H1 (cell line): Measurements from ENCODE around the gene LAD1. TPM values are rescaled to one million over a fixed set of nuclear protein-coding genes. Genes with fewer than 3 reads are reported as not detected.

Experiments used
- CTCF ChIA-PET: fragments of 300-600 bp; sonication (Branson Sonifier 250); formaldehyde crosslinking; loops from one replicate; lab custom pipeline; 2021; ENCODE audit not compliant: partially characterized antibody; lab: Charles Lee
- POLR2A ChIA-PET: fragments of 300-600 bp; sonication (Branson Sonifier 250); formaldehyde crosslinking; loops from one replicate; lab custom pipeline; 2021; ENCODE audit warnings: inconsistent platforms; ENCODE audit not compliant: partially characterized antibody; lab: Charles Lee
- DNase-seq, 2 experiments: peaks; one replicate each; pipeline versions ENCODE4 v3.0.0 to v3.0.0-alpha.2; 2010 to 2022; ENCODE audit warnings: low spot score in 2 of 2, low read depth in 1 of 2, mixed read lengths in 1 of 2
- FAIRE-seq: peaks from 2 replicates; lab custom pipeline; 2011; peaks lifted over from hg19 to GRCh38; lab: Jason Lieb, UNC
- H2AFZ ChIP-seq: 2 replicates; pipeline ENCODE4 v1.8.1; 2012; ENCODE audit warnings: low read length, inconsistent platforms
- H2AK5ac ChIP-seq: 2 replicates; pipeline ENCODE4 v1.6.1; 2013; ENCODE audit warnings: low read depth, low read length
- H2BK120ac ChIP-seq: replicated peaks from 2 replicates; pipeline ENCODE3; 2013; ENCODE audit warnings: low read depth, low read length, inconsistent platforms
- H2BK12ac ChIP-seq: 2 replicates; pipeline ENCODE4 v1.6.1; 2013; ENCODE audit warnings: low read depth, low read length
- H2BK15ac ChIP-seq: 2 replicates; pipeline ENCODE4 v1.6.1; 2013; ENCODE audit warnings: low read length
- H2BK20ac ChIP-seq: 2 replicates; pipeline ENCODE4 v1.6.1; 2013; ENCODE audit warnings: low read length
- H2BK5ac ChIP-seq: 2 replicates; pipeline ENCODE4 v1.6.1; 2013; ENCODE audit warnings: low read depth, low read length
- H3K14ac ChIP-seq: 2 replicates; pipeline ENCODE4 v1.6.1; 2013; ENCODE audit warnings: inconsistent platforms; ENCODE audit not compliant: insufficient read length
- H3K18ac ChIP-seq: 2 replicates; pipeline ENCODE4 v1.6.1; 2013; ENCODE audit warnings: low read length; ENCODE audit errors: extremely low read depth
- H3K23ac ChIP-seq: 2 replicates; pipeline ENCODE4 v1.6.1; 2013; ENCODE audit warnings: inconsistent platforms; ENCODE audit not compliant: insufficient read length
- H3K23me2 ChIP-seq: 2 replicates; pipeline ENCODE4 v1.6.1; 2013; ENCODE audit warnings: low read depth, low read length
- H3K27ac ChIP-seq: 2 replicates; pipeline ENCODE4 v1.6.1; 2011; ENCODE audit warnings: low read depth, low read length, inconsistent platforms
- H3K27me3 ChIP-seq, 4 experiments: replicated peaks in 1 of 4; 1 replicate in 1 of 4; 2 replicates in 3 of 4; pipeline versions ENCODE4 v1.6.1 to v1.8.1; 2011 to 2013; ENCODE audit warnings: low read length in 3 of 4, mild to moderate bottlenecking in 3 of 4, inconsistent platforms in 2 of 4, mixed read lengths in 2 of 4, moderate library complexity in 1 of 4; ENCODE audit not compliant: control insufficient read depth in 3 of 4, insufficient read depth in 3 of 4; ENCODE audit errors: extremely low read depth in 1 of 4
- H3K36me3 ChIP-seq, 4 experiments: 2 replicates each; pipeline versions ENCODE4 v1.6.1 to v1.8.1; 2011 to 2013; ENCODE audit warnings: mild to moderate bottlenecking in 4 of 4, low read length in 3 of 4, moderate library complexity in 2 of 4, control low read depth in 1 of 4, inconsistent platforms in 1 of 4; ENCODE audit not compliant: insufficient read depth in 4 of 4, control insufficient read depth in 2 of 4
- H3K4ac ChIP-seq: replicated peaks from 2 replicates; pipeline ENCODE3; 2013; ENCODE audit warnings: low read length, low read depth, mixed read lengths, inconsistent platforms; ENCODE audit not compliant: insufficient read length
- H3K4me1 ChIP-seq, 4 experiments: replicated peaks in 1 of 4; 1 replicate in 1 of 4; 2 replicates in 3 of 4; pipeline versions ENCODE4 v1.6.1 to v1.8.1; 2011 to 2013; ENCODE audit warnings: low read length in 3 of 4, inconsistent platforms in 2 of 4, mixed read lengths in 1 of 4; ENCODE audit not compliant: insufficient read depth in 4 of 4, control insufficient read depth in 3 of 4
- H3K4me2 ChIP-seq, 2 experiments: 2 replicates each; pipeline versions ENCODE4 v1.6.1 to v1.8.1; 2011 to 2013; ENCODE audit warnings: low read depth in 2 of 2, low read length in 2 of 2, control low read depth in 1 of 2, inconsistent platforms in 1 of 2, mild to moderate bottlenecking in 1 of 2; ENCODE audit not compliant: insufficient read depth in 1 of 2
- H3K4me3 ChIP-seq, 4 experiments: fragments of 200-600, 300-600 bp in 1 of 4; sonication (generic), shearing (Covaris generic), sonication (Bioruptor Twin) in 1 of 4; 2 replicates each; pipeline versions ENCODE4 v1.5.1 to v1.8.1; 2011 to 2016; ENCODE audit warnings: low read length in 4 of 4, low read depth in 3 of 4, control low read depth in 2 of 4, inconsistent platforms in 2 of 4, mild to moderate bottlenecking in 2 of 4, mixed read lengths in 1 of 4, moderate library complexity in 1 of 4; ENCODE audit not compliant: insufficient read depth in 2 of 4; ENCODE audit errors: extremely low read depth in 1 of 4
- H3K56ac ChIP-seq: replicated peaks from 2 replicates; pipeline ENCODE3; 2013; ENCODE audit warnings: low read depth, mild to moderate bottlenecking, mixed read lengths, low read length, inconsistent platforms; ENCODE audit not compliant: insufficient read length
- H3K79me1 ChIP-seq: 2 replicates; pipeline ENCODE4 v1.6.1; 2013; ENCODE audit warnings: low read depth, low read length, control low read depth
- H3K79me2 ChIP-seq, 2 experiments: 2 replicates each; pipeline versions ENCODE4 v1.6.1 to v1.8.1; 2012 to 2013; ENCODE audit warnings: low read length in 2 of 2, mild to moderate bottlenecking in 2 of 2, inconsistent platforms in 1 of 2; ENCODE audit not compliant: insufficient read depth in 2 of 2, control insufficient read depth in 1 of 2
- H3K9ac ChIP-seq, 4 experiments: replicated peaks in 1 of 4; 1 replicate in 1 of 4; 2 replicates in 3 of 4; pipeline versions ENCODE4 v1.6.1 to v1.8.1; 2011 to 2013; ENCODE audit warnings: low read depth in 3 of 4, low read length in 3 of 4, control low read depth in 2 of 4, mild to moderate bottlenecking in 2 of 4, moderate library complexity in 2 of 4, inconsistent platforms in 1 of 4; ENCODE audit errors: extremely low read depth in 1 of 4
- H3K9me3 ChIP-seq, 2 experiments: 2 replicates each; pipeline versions ENCODE4 v1.6.1 to v1.8.1; 2012 to 2013; ENCODE audit warnings: mild to moderate bottlenecking in 2 of 2, moderate library complexity in 2 of 2, control low read depth in 1 of 2, inconsistent platforms in 1 of 2, low read depth in 1 of 2, low read length in 1 of 2, mixed read lengths in 1 of 2; ENCODE audit not compliant: insufficient read depth in 2 of 2
- H4K20me1 ChIP-seq, 2 experiments: replicated peaks in 1 of 2; 2 replicates each; pipeline versions ENCODE3 to v1.8.1; 2011 to 2013; ENCODE audit warnings: inconsistent platforms in 2 of 2, low read length in 2 of 2, mild to moderate bottlenecking in 1 of 2; ENCODE audit not compliant: insufficient read depth in 2 of 2, control insufficient read depth in 1 of 2
- H4K5ac ChIP-seq: 2 replicates; pipeline ENCODE4 v1.6.1; 2013; ENCODE audit warnings: low read length, low read depth, mixed read lengths, inconsistent platforms; ENCODE audit not compliant: insufficient read length
- H4K8ac ChIP-seq: 2 replicates; pipeline ENCODE4 v1.8.0; 2013; ENCODE audit warnings: mild to moderate bottlenecking, moderate library complexity, low read length, inconsistent platforms; ENCODE audit not compliant: insufficient read depth; ENCODE audit errors: extremely low read depth
- H4K91ac ChIP-seq: replicated peaks from 2 replicates; pipeline ENCODE3; 2013; ENCODE audit warnings: low read length, mixed read lengths, inconsistent platforms; ENCODE audit not compliant: insufficient read length
- KDM4A ChIP-seq: IDR thresholded peaks from one replicate; pipeline ENCODE4 v1.7.1; 2012; ENCODE audit warnings: low read depth, mild to moderate bottlenecking, moderate library complexity, low read length, inconsistent platforms; ENCODE audit not compliant: severe bottlenecking
- NRF1 ChIP-seq: IDR thresholded peaks from 2 replicates; pipeline ENCODE4 v1.6.1; 2011; ENCODE audit warnings: mild to moderate bottlenecking, low read depth, low read length, improper control_type of control experiment
- WGBS, 2 experiments: shearing (Covaris generic) in 1 of 2; methylation state at CpG; one replicate each; pipeline versions ENCODE4 v1.1.6 to v1.1.7; 2013 to 2015; ENCODE audit warnings: low lambda C conversion rate in 2 of 2, mixed read lengths in 2 of 2, inconsistent platforms in 1 of 2, low coverage in 1 of 2, missing lambda C conversion rate in 1 of 2; ENCODE audit not compliant: insufficient replicate concordance in 2 of 2, insufficient coverage in 1 of 2, insufficient read length in 1 of 2; ENCODE audit errors: extremely low coverage in 1 of 2, missing lambda C conversion rate in 1 of 2; 5-methylcytosine and 5-hydroxymethylcytosine counted together
- polyA plus RNA-seq, 7 experiments: library from polyadenylated mRNA; depleted of rRNA in 3 of 7; stranded (reverse) in 5 of 7; unstranded in 2 of 7; fragments of >200 nt in 5 of 7; fragments of 200-250 nt in 2 of 7; gene quantifications; 1 replicate in 5 of 7; 2 replicates in 1 of 7; 4 replicates in 1 of 7; pipeline versions ENCODE4 v1.2.1 to v1.2.3, GENCODE V29; 2011 to 2013; ENCODE audit warnings: missing spikeins in 2 of 7, mixed read lengths in 2 of 7
- total RNA-seq: library from RNA; stranded (reverse); fragmentation: NEBNext Ultra II Directional; extraction: Animal tissue kit (Norgen Biotek cat#: 25700); gene quantifications from 2 replicates; pipeline ENCODE4 v1.2.1, GENCODE V29; 2021

LAD1 gene
- total and polyA plus RNA-seq, 2 of the 8 experiments (the other 6 are each of a cell fraction or from before 2014, with no cell fraction given): 9.3 to 32.8 TPM

DNA sequence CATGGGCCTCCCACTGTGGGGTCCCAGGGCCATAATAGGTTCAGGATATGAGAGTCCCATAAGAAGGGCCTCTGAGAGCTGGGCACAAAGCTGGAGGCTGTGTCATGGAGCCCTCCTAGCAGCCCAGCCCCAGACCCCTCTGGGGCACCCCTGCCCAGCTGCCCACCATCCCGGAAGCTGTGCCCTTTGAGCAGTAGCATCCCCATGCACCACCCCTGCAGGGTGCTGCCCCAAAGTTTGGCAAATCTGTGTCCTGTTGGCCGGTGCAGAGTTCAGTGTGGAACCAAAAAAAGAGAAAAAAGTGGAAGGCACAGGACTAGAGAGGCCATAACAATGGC lies 39.3 kb downstream of the LAD1 start:
- Histone ChIP-seq H4K91ac (no peak overlapping the region), H3K23ac (no peak overlapping the region), H2BK120ac (no peak overlapping the region), H3K9me3 (no peaks in the 10 kb centered on the region), H3K79me2 (no peaks in the 10 kb centered on the region), H3K36me3 (no peaks in the 10 kb centered on the region), H3K56ac (no peak overlapping the region), H2BK5ac (no peak overlapping the region), H3K18ac (no peak overlapping the region), H4K8ac (no peak overlapping the region), H3K79me1 (no peaks in the 10 kb centered on the region), H3K4me1 (peaks cover 0 to 5% (median under 1%) of the 10 kb centered on the region in 4 experiments; a peak in 5 of 7 replicates), H3K27ac (no peak overlapping the region), H3K4me2 (no peak overlapping the region), H3K23me2 (no peaks in the 10 kb centered on the region), H2BK12ac (no peak overlapping the region), H3K4ac (no peak overlapping the region), H3K27me3 (no peaks in the 10 kb centered on the region), H2BK15ac (no peak overlapping the region), H4K20me1 (no peaks in the 10 kb centered on the region), H3K14ac (no peak overlapping the region), H2BK20ac (no peak overlapping the region), H3K4me3 (no peak overlapping the region), H2AFZ (no peak overlapping the region), H2AK5ac (no peak overlapping the region), H4K5ac (no peak overlapping the region), H3K9ac (no peak overlapping the region)
- POLR2A ChIA-PET: interaction anchor here (4.4 to 7.7 kb wide), 2 partner anchors 12 to 14 kb away, joined by 24 to 49 read pairs; no protein-coding TSS in a partner anchor
- TF ChIP-seq KDM4A: no peak
- no peak for TF ChIP-seq NRF1
- DNase-seq (no peak), FAIRE-seq (no peak)
- CTCF ChIA-PET: interaction anchor here (0.8 to 14.7 kb wide), 21 partner anchors 13 to 137 kb away, joined by 3 to 275 read pairs (median 7); partner anchors contain the start of genes PKP1 and TNNT2
- WGBS, 2 experiments: 80% methylated on average over 1 of the region's 2 CpGs; no CpG with 5 or more reads in 1 of the 2 experiments
